Kidney glomerular epithelial cell (primary cell): ENCODE results near the gene NFKBIZ.
"Not testable (repeated sequence)": the region's sequence is repeated elsewhere in the genome, so short reads cannot be mapped to it uniquely, and the experiment has no call there.

Experiments used
- DNase-seq: peaks from one replicate; lab custom pipeline; 2025; lab: John Stamatoyannopoulos, UW

NFKBIZ gene

GRCh38 chr3:101851072-101851770, 1.9 kb downstream of the NFKBIZ start:
- no peak for DNase-seq

- DNase-seq: no peak
Measured at GRCh38 chr3:101851850-101852714, 2.8 kb downstream of the NFKBIZ start.

- DNase-seq: no peak
Measured at GRCh38 chr3:101852983-101853840, 3.9 kb downstream of the NFKBIZ start.

GRCh38 chr3:101853982-101854381, 4.7 kb downstream of the NFKBIZ start:
- DNase-seq: no peak

GRCh38 chr3:101854608-101855304, 5.4 kb downstream of the NFKBIZ start:
- peak; percentile 50 for DNase-seq

GRCh38 chr3:101857301-101857741, 8.0 kb downstream of the NFKBIZ start:
- DNase-seq: no peak

GRCh38 chr3:101858464-101859030, 9.2 kb downstream of the NFKBIZ start:
- DNase-seq: no peak

GRCh38 chr3:101859882-101860448, 10.7 kb downstream of the NFKBIZ start:
- DNase-seq: no peak

GRCh38 chr3:101861212-101861788, 12.0 kb downstream of the NFKBIZ start:
- no peak for DNase-seq

GRCh38 chr3:101861789-101862415, 12.6 kb downstream of the NFKBIZ start:
- no peak for DNase-seq

- no peak for DNase-seq
Measured at GRCh38 chr3:101862416-101863165, 13.3 kb downstream of the NFKBIZ start.

GRCh38 chr3:101864926-101865325, 15.6 kb downstream of the NFKBIZ start:
- not testable (repeated sequence) for DNase-seq

GRCh38 chr3:101865751-101866509, 16.6 kb downstream of the NFKBIZ start:
- no peak for DNase-seq

GRCh38 chr3:101867511-101867910, 18.2 kb downstream of the NFKBIZ start:
- no peak for DNase-seq

- no peak for DNase-seq
Measured at GRCh38 chr3:101867996-101868395, 18.7 kb downstream of the NFKBIZ start.

- peak; percentile 76 for DNase-seq
Measured at GRCh38 chr3:101868534-101869464, 19.5 kb downstream of the NFKBIZ start.

- no peak for DNase-seq
Measured at GRCh38 chr3:101870138-101870537, 20.8 kb downstream of the NFKBIZ start.
